K562 (cell line): ENCODE data around the gene CKLF. TPM values are rescaled to one million over a fixed set of nuclear protein-coding genes. Genes with fewer than 3 reads are reported as not detected.

ENCODE experiments used
- C11orf30 ChIP-seq: fragments of 450-650 bp; IDR thresholded peaks from 2 replicates; pipeline ENCODE4 v1.6.1; 2016; ENCODE audit warnings: low read depth, mild to moderate bottlenecking
- EWSR1 ChIP-seq: fragments of 450-650 bp; IDR thresholded peaks from 2 replicates; pipeline ENCODE4 v1.6.1; 2018; ENCODE audit warnings: borderline replicate concordance, mild to moderate bottlenecking, low read depth, moderate library complexity; ENCODE audit not compliant: partially characterized antibody
- HDAC6 ChIP-seq: IDR thresholded peaks from 2 replicates; pipeline ENCODE4 v1.6.1; 2012; ENCODE audit warnings: low read depth, mild to moderate bottlenecking, control low read depth, inconsistent platforms, low read length, moderate library complexity
- IRF9 ChIP-seq: fragments of 450-650 bp; IDR thresholded peaks from 2 replicates; pipeline ENCODE4 v1.6.1; 2016; ENCODE audit warnings: missing biosample characterization, missing genetic modification characterization
- KDM5B ChIP-seq: fragments of 200-600 bp; sonication (generic); IDR thresholded peaks from 2 replicates; pipeline ENCODE4 v1.6.1; 2012; ENCODE audit warnings: low read depth, mild to moderate bottlenecking, moderate library complexity, low read length, control low read depth, inconsistent platforms; ENCODE audit not compliant: insufficient replicate concordance
- MLLT1 ChIP-seq, 2 experiments: fragments of 450-650 bp; IDR thresholded peaks; 2 replicates each; pipeline ENCODE4 v1.6.1; 2016
- POLR2AphosphoS2 ChIP-seq: IDR thresholded peaks from 2 replicates; pipeline ENCODE4 v1.6.1; 2012; ENCODE audit warnings: low read length, improper control_type of control experiment
- RCOR1 ChIP-seq, 2 experiments: IDR thresholded peaks; 2 replicates each; pipeline ENCODE4 v1.6.1; 2012; ENCODE audit warnings: low read depth in 2 of 2, low read length in 2 of 2, borderline replicate concordance in 1 of 2, improper control_type of control experiment in 1 of 2
- SMAD3 ChIP-seq: fragments of 450-650 bp; formaldehyde crosslinking; conservative IDR thresholded peaks from 2 replicates; pipeline ENCODE4 v1.4.0; 2020; ENCODE audit warnings: mild to moderate bottlenecking
- U2AF1 ChIP-seq: fragments of 200-400 bp; formaldehyde crosslinking; optimal IDR thresholded peaks from 2 replicates; pipeline ENCODE3; 2017; ENCODE audit warnings: mild to moderate bottlenecking, low read depth, low read length, moderate library complexity
- ZBTB7A ChIP-seq: IDR thresholded peaks from 2 replicates; pipeline ENCODE4 v1.6.1; 2011; ENCODE audit warnings: low read depth, mild to moderate bottlenecking, low read length, moderate library complexity, borderline replicate concordance; ENCODE audit not compliant: control insufficient read depth
- ZBTB8A ChIP-seq: fragments of 450-650 bp; IDR thresholded peaks from 2 replicates; pipeline ENCODE4 v1.6.1; 2018; ENCODE audit warnings: mild to moderate bottlenecking, moderate library complexity; ENCODE audit not compliant: partially characterized antibody
- ZFP1 ChIP-seq: fragments of 450-650 bp; formaldehyde crosslinking; IDR thresholded peaks from 2 replicates; pipeline ENCODE4 v1.4.0; 2020; ENCODE audit warnings: mild to moderate bottlenecking, mixed read lengths
- ZNF561 ChIP-seq: fragments of 450-650 bp; formaldehyde crosslinking; conservative IDR thresholded peaks from 2 replicates; pipeline ENCODE4 v1.4.0; 2020; ENCODE audit warnings: mild to moderate bottlenecking, moderate library complexity
- ZNF57 ChIP-seq: fragments of 450-650 bp; formaldehyde crosslinking; IDR thresholded peaks from 2 replicates; pipeline ENCODE4 v1.4.0; 2020; ENCODE audit warnings: mild to moderate bottlenecking, moderate library complexity
- polyA plus RNA-seq, 8 experiments: library from polyadenylated mRNA; depleted of rRNA in 4 of 8; stranded (reverse) in 5 of 8; unstranded in 3 of 8; fragments of >200 nt; fragmentation: Nextera tagmentation in 2 of 8; fragmentation: Illumina TruSeq in 1 of 8; extraction: Ambion mirVana in 2 of 8; extraction: Trizol in 1 of 8; gene quantifications; 2 replicates each; pipeline versions ENCODE4 v1.2.1 to v1.2.3, GENCODE V29; 2011 to 2014; ENCODE audit warnings: inconsistent platforms in 1 of 8, missing spikeins in 1 of 8
- total RNA-seq, 7 experiments: library from RNA; depleted of rRNA in 6 of 7; stranded (reverse); fragments of >200 nt in 6 of 7; fragmentation: Illumina TruSeq in 2 of 7; extraction: Trizol in 2 of 7; gene quantifications; 2 replicates each; pipeline versions ENCODE4 v1.2.1 to v1.2.3, GENCODE V29; 2011 to 2021; ENCODE audit warnings: low replicate concordance in 1 of 7
- TF ChIP-seq, protein P1 (sequence below): fragments of 250-450 bp; sonication (Bioruptor Pico); IDR thresholded peaks from 2 replicates; pipeline ENCODE4 v1.8.0; 2021; ENCODE audit warnings: moderate library complexity, mild to moderate bottlenecking, inconsistent platforms
- TF ChIP-seq, protein P2 (sequence below): sonication (generic); formaldehyde crosslinking; IDR thresholded peaks from 2 replicates; pipeline ENCODE4 v1.8.0; 2022; ENCODE audit warnings: mild to moderate bottlenecking, missing genetic modification reagents
- TF ChIP-seq, protein P3 (sequence below): sonication (generic); formaldehyde crosslinking; IDR thresholded peaks from 2 replicates; pipeline ENCODE4 v1.8.0; 2022; ENCODE audit warnings: missing genetic modification reagents, mild to moderate bottlenecking, borderline replicate concordance

Gene CKLF
- total and polyA plus RNA-seq, 9 of the 15 experiments (the other 6 are each of a cell fraction or from before 2014, with no cell fraction given) = 84.8 to 322 (median 118) TPM

- no peak for TF ChIP-seq IRF9 (tag)
- TF ChIP-seq ZBTB7A = peak; percentile 98
- no peak for TF ChIP-seq SMAD3 (CRISPR knock-in tag)
- no peak for TF ChIP-seq HDAC6
- TF ChIP-seq C11orf30 = no peak
- TF ChIP-seq MLLT1 (IDR thresholded peaks at IDR 0.05) = no peak
- TF ChIP-seq, protein P1, sequence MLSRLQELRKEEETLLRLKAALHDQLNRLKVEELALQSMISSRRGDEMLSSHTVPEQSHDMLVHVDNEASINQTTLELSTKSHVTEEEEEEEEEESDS (CRISPR knock-in tag) = no peak
- no peak for TF ChIP-seq ZFP1 (CRISPR knock-in tag)
- TF ChIP-seq KDM5B = no peak
- no peak for TF ChIP-seq ZBTB8A
- no peak for TF ChIP-seq ZNF561 (CRISPR knock-in tag)
- TF ChIP-seq, protein P2, sequence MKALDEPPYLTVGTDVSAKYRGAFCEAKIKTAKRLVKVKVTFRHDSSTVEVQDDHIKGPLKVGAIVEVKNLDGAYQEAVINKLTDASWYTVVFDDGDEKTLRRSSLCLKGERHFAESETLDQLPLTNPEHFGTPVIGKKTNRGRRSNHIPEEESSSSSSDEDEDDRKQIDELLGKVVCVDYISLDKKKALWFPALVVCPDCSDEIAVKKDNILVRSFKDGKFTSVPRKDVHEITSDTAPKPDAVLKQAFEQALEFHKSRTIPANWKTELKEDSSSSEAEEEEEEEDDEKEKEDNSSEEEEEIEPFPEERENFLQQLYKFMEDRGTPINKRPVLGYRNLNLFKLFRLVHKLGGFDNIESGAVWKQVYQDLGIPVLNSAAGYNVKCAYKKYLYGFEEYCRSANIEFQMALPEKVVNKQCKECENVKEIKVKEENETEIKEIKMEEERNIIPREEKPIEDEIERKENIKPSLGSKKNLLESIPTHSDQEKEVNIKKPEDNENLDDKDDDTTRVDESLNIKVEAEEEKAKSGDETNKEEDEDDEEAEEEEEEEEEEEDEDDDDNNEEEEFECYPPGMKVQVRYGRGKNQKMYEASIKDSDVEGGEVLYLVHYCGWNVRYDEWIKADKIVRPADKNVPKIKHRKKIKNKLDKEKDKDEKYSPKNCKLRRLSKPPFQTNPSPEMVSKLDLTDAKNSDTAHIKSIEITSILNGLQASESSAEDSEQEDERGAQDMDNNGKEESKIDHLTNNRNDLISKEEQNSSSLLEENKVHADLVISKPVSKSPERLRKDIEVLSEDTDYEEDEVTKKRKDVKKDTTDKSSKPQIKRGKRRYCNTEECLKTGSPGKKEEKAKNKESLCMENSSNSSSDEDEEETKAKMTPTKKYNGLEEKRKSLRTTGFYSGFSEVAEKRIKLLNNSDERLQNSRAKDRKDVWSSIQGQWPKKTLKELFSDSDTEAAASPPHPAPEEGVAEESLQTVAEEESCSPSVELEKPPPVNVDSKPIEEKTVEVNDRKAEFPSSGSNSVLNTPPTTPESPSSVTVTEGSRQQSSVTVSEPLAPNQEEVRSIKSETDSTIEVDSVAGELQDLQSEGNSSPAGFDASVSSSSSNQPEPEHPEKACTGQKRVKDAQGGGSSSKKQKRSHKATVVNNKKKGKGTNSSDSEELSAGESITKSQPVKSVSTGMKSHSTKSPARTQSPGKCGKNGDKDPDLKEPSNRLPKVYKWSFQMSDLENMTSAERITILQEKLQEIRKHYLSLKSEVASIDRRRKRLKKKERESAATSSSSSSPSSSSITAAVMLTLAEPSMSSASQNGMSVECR (CRISPR knock-in tag) = 0 out of 2 replicates have a peak, but pooled peaks have one; percentile 17
- TF ChIP-seq, protein P3, sequence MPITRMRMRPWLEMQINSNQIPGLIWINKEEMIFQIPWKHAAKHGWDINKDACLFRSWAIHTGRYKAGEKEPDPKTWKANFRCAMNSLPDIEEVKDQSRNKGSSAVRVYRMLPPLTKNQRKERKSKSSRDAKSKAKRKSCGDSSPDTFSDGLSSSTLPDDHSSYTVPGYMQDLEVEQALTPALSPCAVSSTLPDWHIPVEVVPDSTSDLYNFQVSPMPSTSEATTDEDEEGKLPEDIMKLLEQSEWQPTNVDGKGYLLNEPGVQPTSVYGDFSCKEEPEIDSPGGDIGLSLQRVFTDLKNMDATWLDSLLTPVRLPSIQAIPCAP (CRISPR knock-in tag) = no peak
- TF ChIP-seq RCOR1 (IDR thresholded peaks at IDR 0.05; ENCODE audit: borderline replicate concordance in 1 of 2, low read depth in 2 of 2, low read length in 2 of 2) = 0 out of 4 replicates have a peak, but pooled peaks of 1 of the 2 experiments have one; percentile 51
- no peak for TF ChIP-seq ZNF57 (CRISPR knock-in tag)
- TF ChIP-seq POLR2AphosphoS2 = no peak
- TF ChIP-seq U2AF1 = no peak
- no peak for TF ChIP-seq EWSR1
Measured at GRCh38 chr16:66604376-66605176, 52.2 kb downstream of the CKLF start, which contains the start of gene CMTM3 (continued).
